Measurements from ENCODE around the gene CCDC192. TPM values are rescaled to one million over a fixed set of nuclear protein-coding genes. Genes with fewer than 3 reads are reported as not detected.

Gene CCDC192
- total RNA-seq, 4 donors from 2014 or later, result 0.87 to 2.1 (median 1.9) TPM

DNA sequence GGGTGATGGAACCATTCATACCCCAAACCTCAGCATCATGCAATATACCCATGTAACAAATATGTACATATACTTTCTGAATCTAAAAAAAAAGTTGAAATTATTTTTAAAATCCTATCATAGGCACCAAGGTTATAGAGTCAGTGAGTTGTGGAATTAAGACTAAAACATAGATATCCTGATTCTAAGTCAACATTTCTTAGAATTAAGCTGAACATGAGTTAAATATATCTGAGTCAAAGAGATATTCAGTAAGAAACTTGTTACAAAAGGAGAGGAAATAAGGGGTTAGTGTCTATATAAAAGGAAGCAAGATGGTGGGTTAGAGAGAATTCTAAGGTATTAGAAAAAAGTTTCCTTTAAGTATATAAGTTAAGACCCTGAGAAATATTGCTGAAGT lies 89.9 kb downstream of the CCDC192 start:
- no peak overlapping the region for H3K27ac ChIP-seq
- TF ChIP-seq CTCF (IDR thresholded peaks at IDR 0.05) (no peak), POLR2A (IDR thresholded peaks at IDR 0.05) (no peak), EP300 (IDR thresholded peaks at IDR 0.05) (no peak)

DNA sequence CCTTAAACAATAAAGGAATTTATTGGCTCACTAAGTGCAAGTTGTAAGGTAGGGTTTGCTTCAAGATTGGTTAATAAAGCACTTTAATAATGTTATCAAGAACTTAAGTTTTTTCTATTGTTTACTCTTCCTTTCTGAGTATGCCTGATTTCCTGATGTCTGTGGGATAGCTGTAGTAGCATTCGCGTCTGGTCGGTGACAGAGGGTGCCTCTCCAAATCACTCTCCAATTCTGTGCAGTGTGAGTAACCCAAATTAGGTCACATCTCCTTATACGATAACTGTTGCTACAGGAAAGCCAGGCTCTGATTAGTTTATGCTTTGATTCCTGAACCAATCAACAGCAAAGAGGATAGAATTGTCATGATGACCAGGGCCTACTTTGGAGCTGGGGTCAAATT lies 90.7 kb downstream of the CCDC192 start:
- Histone ChIP-seq H3K36me3 (no peaks in the 10 kb centered on the region), H3K4me3 (no peak overlapping the region), H3K27ac (no peak overlapping the region), H3K9me3 (peaks cover 0 to 32% (median 2%) of the 10 kb centered on the region in 4 donors), H3K27me3 (no peaks in the 10 kb centered on the region), H3K4me1 (no peaks in the 10 kb centered on the region)
- 93 to 98% methylated on average over 4 of the region's 4 CpGs for WGBS, 2 donors
- no peak for DNase-seq (ENCODE audit: low spot score in 2 of 2)
- TF ChIP-seq EP300 (IDR thresholded peaks at IDR 0.05) (no peak), POLR2A (IDR thresholded peaks at IDR 0.05) (no peak), CTCF (IDR thresholded peaks at IDR 0.05) (no peak)

More for the DNA sequence above, 89.9 kb downstream of the CCDC192 start:
- DNase-seq (ENCODE audit: low spot score in 2 of 2), result no peak
- Histone ChIP-seq H3K4me3 (no peak overlapping the region), H3K9me3 (peaks cover 0 to 32% (median 2%) of the 10 kb centered on the region in 4 donors), H3K36me3 (no peaks in the 10 kb centered on the region), H3K27me3 (no peaks in the 10 kb centered on the region), H3K4me1 (no peaks in the 10 kb centered on the region)

DNA sequence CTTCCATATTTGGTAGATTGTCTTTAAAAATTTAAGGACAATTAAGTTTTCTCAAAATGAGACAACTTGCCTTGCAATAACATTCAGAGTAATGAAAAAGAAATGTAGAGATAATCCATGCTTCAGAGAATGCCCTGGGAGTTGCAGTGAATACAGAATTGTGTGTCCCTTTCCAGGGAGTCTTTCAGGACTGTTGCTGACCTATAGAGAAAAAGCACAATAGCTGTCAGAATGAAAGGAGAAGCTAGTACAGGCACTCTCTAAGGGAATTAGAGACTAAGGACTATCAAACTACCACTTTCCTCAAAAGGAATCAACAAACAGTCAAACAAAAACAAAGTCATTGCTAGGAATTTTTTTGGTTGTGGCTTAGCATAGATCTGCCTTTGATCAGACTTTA lies 93.0 kb downstream of the CCDC192 start:
- H3K27ac ChIP-seq, result no peak overlapping the region
- no peak overlapping the region for H3K4me3 ChIP-seq
- no peak for DNase-seq (ENCODE audit: low spot score in 2 of 2)
- no peak for TF ChIP-seq CTCF (IDR thresholded peaks at IDR 0.05)
- no peak for TF ChIP-seq POLR2A (IDR thresholded peaks at IDR 0.05)
- no peak for TF ChIP-seq EP300 (IDR thresholded peaks at IDR 0.05)
- no peaks in the 10 kb centered on the region for H3K36me3 ChIP-seq
- no peaks in the 10 kb centered on the region for H3K27me3 ChIP-seq
- H3K4me1 ChIP-seq, result no peaks in the 10 kb centered on the region
- H3K9me3 ChIP-seq, result peaks cover 0 to 17% (median 0%) of the 10 kb centered on the region in 4 donors

GRCh38 chr5:127799293-127799905 lies 96.2 kb downstream of the CCDC192 start:
- H3K4me1 ChIP-seq, result peaks cover 0 to 11% (median 0%) of the 10 kb centered on the region in 4 donors
- H3K9me3 ChIP-seq, result no peaks in the 10 kb centered on the region
- H3K27ac ChIP-seq, result no peak overlapping the region
- H3K36me3 ChIP-seq, result no peaks in the 10 kb centered on the region
- H3K27me3 ChIP-seq, result no peaks in the 10 kb centered on the region
- TF ChIP-seq POLR2A (IDR thresholded peaks at IDR 0.05) (no peak), EP300 (IDR thresholded peaks at IDR 0.05) (no peak), CTCF (IDR thresholded peaks at IDR 0.05) (no peak)
- H3K4me3 ChIP-seq, result no peak overlapping the region
- DNase-seq (ENCODE audit: low spot score in 2 of 2), result no peak
- WGBS, 2 donors, result 68 to 73% methylated on average over 2 of the region's 2 CpGs

DNA sequence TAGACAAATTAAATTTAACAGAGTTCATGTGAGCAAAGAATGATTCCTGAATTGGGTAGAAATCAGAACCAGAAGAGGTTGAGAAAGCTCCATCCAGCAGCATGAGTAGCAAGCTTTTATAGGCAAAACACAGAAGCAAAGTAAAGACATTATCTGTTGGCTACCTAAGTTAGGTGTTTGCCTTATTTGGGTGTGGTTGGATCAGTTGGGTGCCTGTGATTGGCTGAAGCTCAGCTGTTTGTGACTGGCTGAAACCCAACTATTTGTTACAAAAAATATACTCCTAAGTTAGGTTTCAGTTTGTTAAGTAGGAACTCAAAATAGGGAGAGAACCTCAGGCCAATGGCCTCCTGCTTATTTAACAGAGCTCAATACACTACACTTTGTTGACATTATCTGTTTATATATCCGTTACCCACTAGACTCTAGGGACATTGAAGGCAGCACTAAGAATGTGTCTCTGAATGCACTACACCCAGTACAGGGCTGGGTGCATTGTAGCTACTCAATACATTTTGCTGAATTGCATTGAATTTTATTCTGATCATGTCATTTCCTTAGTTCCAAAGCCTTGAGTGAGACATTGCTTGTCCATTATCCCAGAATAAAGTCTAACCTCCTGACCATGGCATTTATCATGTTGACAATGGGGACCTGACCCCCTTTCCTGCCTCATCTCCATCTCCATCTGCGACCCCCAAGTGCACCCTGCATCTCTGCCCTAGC lies 98.7 kb downstream of the CCDC192 start:
- DNase-seq (ENCODE audit: low spot score in 2 of 2), result no peak
- no peak for TF ChIP-seq POLR2A (IDR thresholded peaks at IDR 0.05)
- no peak for TF ChIP-seq CTCF (IDR thresholded peaks at IDR 0.05)
- no peak for TF ChIP-seq EP300 (IDR thresholded peaks at IDR 0.05)
- H3K9me3 ChIP-seq, result no peaks in the 10 kb centered on the region
- H3K27ac ChIP-seq, result no peak overlapping the region
- WGBS, 2 donors, result 23 to 35% methylated on average over 2 of the region's 2 CpGs
- H3K4me3 ChIP-seq, result no peak overlapping the region
- H3K36me3 ChIP-seq, result no peaks in the 10 kb centered on the region
- no peaks in the 10 kb centered on the region for H3K27me3 ChIP-seq
- peaks cover 0 to 11% (median 0%) of the 10 kb centered on the region in 4 donors for H3K4me1 ChIP-seq

All from tibial nerve (tissue), 4 donors.